HCT116 (cell line): ENCODE data around the gene VSX2. TPM values are rescaled to one million over a fixed set of nuclear protein-coding genes. Genes with fewer than 3 reads are reported as not detected.

Source experiments
- ATAC-seq: fragments of 200-7000 bp; cut with Tn5 transposase; 2 replicates; pipeline ENCODE4 v1.9.1; 2020; ENCODE audit warnings: mild to moderate bottlenecking, moderate library complexity
- BruUV-seq: library from RNA; stranded (reverse); fragments of 400-500 nt; replicated peaks from 2 replicates; lab custom pipeline; 2021; lab: Mats Ljungman, UMichigan
- CTCF ChIA-PET: fragments of 300-600 bp; sonication (Branson Sonifier 250); formaldehyde crosslinking; loops from one replicate; lab custom pipeline; 2021; ENCODE audit warnings: antibody characterized with exemption; lab: Charles Lee
- POLR2A ChIA-PET: fragments of 300-600, 350-600 bp; sonication (Branson Sonifier 250); formaldehyde crosslinking; loops from one replicate; lab custom pipeline; 2021; ENCODE audit warnings: antibody characterized with exemption; lab: Charles Lee
- RAD21 ChIA-PET, 2 experiments: fragments of 300-600 bp; sonication (Branson Sonifier 250); formaldehyde crosslinking; loops; one replicate each; lab custom pipeline; 2023; ENCODE audit warnings: low total read pairs in 2 of 2; ENCODE audit not compliant: uncharacterized antibody in 2 of 2, unreplicated experiment in 2 of 2, low non-redundant PET in 1 of 2; lab: Charles Lee
- DNase-seq: peaks from one replicate; pipeline ENCODE4 v3.0.0-alpha.2; 2010; ENCODE audit warnings: low read depth, low spot score
- H2AFZ ChIP-seq: fragments of 200-600 bp; shearing (Covaris generic), sonication (generic); 2 replicates; pipeline ENCODE4 v1.6.1; 2017; ENCODE audit warnings: low read depth, mixed run types, mixed read lengths, antibody characterized with exemption, low read length; ENCODE audit not compliant: poor library complexity, severe bottlenecking
- H3K27ac ChIP-seq: 2 replicates; pipeline ENCODE4 v1.5.1; 2012; ENCODE audit warnings: low read depth, low read length
- H3K27me3 ChIP-seq: fragments of 200-600 bp; sonication (generic); 2 replicates; pipeline ENCODE4 v1.6.1; 2016; ENCODE audit warnings: mixed run types, low read length, mixed read lengths; ENCODE audit not compliant: insufficient read depth
- H3K36me3 ChIP-seq, 2 experiments: fragments of 200-500 bp in 1 of 2; fragments of 200-600 bp in 1 of 2; sonication (Bioruptor generic) in 1 of 2; sonication (generic) in 1 of 2; 2 replicates each; pipeline versions ENCODE4 v1.5.1 to v1.6.1; 2014 to 2016; ENCODE audit warnings: low read length in 2 of 2, inconsistent platforms in 1 of 2, mixed read lengths in 1 of 2, mixed run types in 1 of 2; ENCODE audit not compliant: insufficient read depth in 2 of 2, control insufficient read depth in 1 of 2
- H3K4me1 ChIP-seq, 2 experiments: fragments of 200-600 bp in 1 of 2; sonication (generic) in 1 of 2; 2 replicates each; pipeline versions ENCODE4 v1.5.1 to v1.6.1; 2012 to 2017; ENCODE audit warnings: low read length in 2 of 2, inconsistent platforms in 1 of 2, mild to moderate bottlenecking in 1 of 2, mixed read lengths in 1 of 2, mixed run types in 1 of 2, moderate library complexity in 1 of 2; ENCODE audit not compliant: insufficient read depth in 2 of 2, control insufficient read depth in 1 of 2
- H3K4me2 ChIP-seq: fragments of 200-600 bp; sonication (generic); 2 replicates; pipeline ENCODE4 v1.6.1; 2017; ENCODE audit warnings: mixed run types, low read length, mixed read lengths
- H3K4me3 ChIP-seq, 2 experiments: fragments of 200-600 bp in 1 of 2; sonication (generic) in 1 of 2; replicated peaks in 1 of 2; 2 replicates each; pipeline ENCODE4 v1.5.1; 2011 to 2016; ENCODE audit warnings: low read length in 2 of 2, control low read depth in 1 of 2, low read depth in 1 of 2, mild to moderate bottlenecking in 1 of 2, mixed read lengths in 1 of 2, mixed run types in 1 of 2
- H3K79me2 ChIP-seq: fragments of 200-600 bp; sonication (generic); 2 replicates; pipeline ENCODE4 v1.6.1; 2017; ENCODE audit warnings: mild to moderate bottlenecking, mixed run types, low read length, moderate library complexity, mixed read lengths; ENCODE audit not compliant: insufficient read depth
- H3K9ac ChIP-seq: fragments of 200-600 bp; sonication (generic); 2 replicates; pipeline ENCODE4 v1.6.1; 2016; ENCODE audit warnings: low read length, mixed read lengths
- H3K9me2 ChIP-seq: fragments of 200-600 bp; sonication (generic), shearing (Covaris generic); 2 replicates; pipeline ENCODE4 v1.6.1; 2017; ENCODE audit warnings: mixed run types, mild to moderate bottlenecking, moderate library complexity; ENCODE audit not compliant: insufficient read depth
- H3K9me3 ChIP-seq, 2 experiments: fragments of 200-500 bp in 1 of 2; fragments of 200-600 bp in 1 of 2; sonication (Bioruptor generic) in 1 of 2; sonication (generic) in 1 of 2; 2 replicates each; pipeline ENCODE4 v1.6.1; 2014 to 2017; ENCODE audit warnings: low read length in 2 of 2, mixed read lengths in 2 of 2, inconsistent platforms in 1 of 2, low read depth in 1 of 2, mild to moderate bottlenecking in 1 of 2, mixed run types in 1 of 2, moderate library complexity in 1 of 2; ENCODE audit not compliant: control insufficient read depth in 1 of 2, insufficient read depth in 1 of 2
- H4K20me1 ChIP-seq: fragments of 200-600 bp; sonication (generic), shearing (Covaris generic); 2 replicates; pipeline ENCODE4 v1.6.1; 2017; ENCODE audit warnings: mixed run types, mild to moderate bottlenecking, moderate library complexity; ENCODE audit not compliant: insufficient read depth
- CBX3 ChIP-seq: IDR thresholded peaks from 2 replicates; pipeline ENCODE4 v1.6.1; 2012; ENCODE audit warnings: low read depth
- CEBPB ChIP-seq: IDR thresholded peaks from 2 replicates; pipeline ENCODE4 v1.6.1; 2012; ENCODE audit warnings: low read depth
- ELF1 ChIP-seq: IDR thresholded peaks from 2 replicates; pipeline ENCODE4 v1.6.1; 2012; ENCODE audit warnings: low read depth, borderline replicate concordance
- FOSL1 ChIP-seq: IDR thresholded peaks from 2 replicates; pipeline ENCODE4 v1.6.1; 2012; ENCODE audit warnings: low read depth
- JUND ChIP-seq: IDR thresholded peaks from 2 replicates; pipeline ENCODE4 v1.6.1; 2012
- POLR2A ChIP-seq: IDR thresholded peaks from 2 replicates; pipeline ENCODE4 v1.7.0; 2011; ENCODE audit warnings: borderline replicate concordance; ENCODE audit not compliant: insufficient read depth, insufficient read length; ENCODE audit errors: extremely low read depth
- POLR2AphosphoS5 ChIP-seq: IDR thresholded peaks from 2 replicates; pipeline ENCODE4 v1.6.1; 2011; ENCODE audit warnings: mild to moderate bottlenecking, low read depth, low read length, moderate library complexity
- RAD21 ChIP-seq: IDR thresholded peaks from 2 replicates; pipeline ENCODE4 v1.6.1; 2012; ENCODE audit warnings: low read depth, mild to moderate bottlenecking
- SIN3A ChIP-seq: IDR thresholded peaks from 2 replicates; pipeline ENCODE4 v1.6.1; 2012; ENCODE audit warnings: low read depth
- SP1 ChIP-seq: IDR thresholded peaks from 2 replicates; pipeline ENCODE4 v1.6.1; 2012; ENCODE audit warnings: low read depth
- TCF7L2 ChIP-seq: IDR thresholded peaks from 2 replicates; pipeline ENCODE4 v1.7.0; 2011; ENCODE audit warnings: borderline replicate concordance, inconsistent platforms; ENCODE audit not compliant: insufficient read depth, insufficient read length; ENCODE audit errors: extremely low read depth
- YY1 ChIP-seq: IDR thresholded peaks from 2 replicates; pipeline ENCODE4 v1.6.1; 2011; ENCODE audit warnings: low read length, low read depth, moderate library complexity, mild to moderate bottlenecking; ENCODE audit not compliant: insufficient replicate concordance; ENCODE audit errors: extremely low read depth
- ZNF274 ChIP-seq: fragments of 200-500 bp; sonication (Bioruptor generic); IDR thresholded peaks from 2 replicates; pipeline ENCODE4 v1.6.1; 2014; ENCODE audit warnings: mild to moderate bottlenecking, low read depth, low read length, inconsistent platforms
- intact Hi-C: fragments of 100-400 bp; cut with micrococcal nuclease; formaldehyde crosslinking; loops from 2 replicates; pipeline ENCODE4 v1.10.0; 2022
- total RNA-seq: library from RNA; stranded (reverse); gene quantifications from one replicate; pipeline ENCODE4 v1.2.1, GENCODE V29; 2021; ENCODE audit not compliant: unreplicated experiment
- TF ChIP-seq, protein P1 (sequence below): IDR thresholded peaks from 2 replicates; pipeline ENCODE4 v1.6.1; 2011; ENCODE audit warnings: mild to moderate bottlenecking, low read length, moderate library complexity; ENCODE audit not compliant: insufficient replicate concordance; ENCODE audit errors: extremely low read depth

The VSX2 gene
- total RNA-seq, 1 experiment from 2014 or later: not detected

- Histone ChIP-seq H3K9ac (no peak overlapping the region), H3K27me3 (no peaks in the 10 kb centered on the region), H3K36me3 (no peaks in the 10 kb centered on the region), H3K4me3 (no peak overlapping the region), H3K4me2 (no peak overlapping the region), H4K20me1 (no peaks in the 10 kb centered on the region), H3K27ac (no peak overlapping the region), H3K9me3 (no peaks in the 10 kb centered on the region), H3K9me2 (no peaks in the 10 kb centered on the region), H3K79me2 (no peaks in the 10 kb centered on the region), H2AFZ (no peak overlapping the region), H3K4me1 (no peaks in the 10 kb centered on the region)
- intact Hi-C loops: no loop called here
- no peak for TF ChIP-seq FOSL1
- no peak for TF ChIP-seq SIN3A
- TF ChIP-seq, protein P1, sequence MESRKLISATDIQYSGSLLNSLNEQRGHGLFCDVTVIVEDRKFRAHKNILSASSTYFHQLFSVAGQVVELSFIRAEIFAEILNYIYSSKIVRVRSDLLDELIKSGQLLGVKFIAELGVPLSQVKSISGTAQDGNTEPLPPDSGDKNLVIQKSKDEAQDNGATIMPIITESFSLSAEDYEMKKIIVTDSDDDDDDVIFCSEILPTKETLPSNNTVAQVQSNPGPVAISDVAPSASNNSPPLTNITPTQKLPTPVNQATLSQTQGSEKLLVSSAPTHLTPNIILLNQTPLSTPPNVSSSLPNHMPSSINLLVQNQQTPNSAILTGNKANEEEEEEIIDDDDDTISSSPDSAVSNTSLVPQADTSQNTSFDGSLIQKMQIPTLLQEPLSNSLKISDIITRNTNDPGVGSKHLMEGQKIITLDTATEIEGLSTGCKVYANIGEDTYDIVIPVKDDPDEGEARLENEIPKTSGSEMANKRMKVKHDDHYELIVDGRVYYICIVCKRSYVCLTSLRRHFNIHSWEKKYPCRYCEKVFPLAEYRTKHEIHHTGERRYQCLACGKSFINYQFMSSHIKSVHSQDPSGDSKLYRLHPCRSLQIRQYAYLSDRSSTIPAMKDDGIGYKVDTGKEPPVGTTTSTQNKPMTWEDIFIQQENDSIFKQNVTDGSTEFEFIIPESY: no peak
- TF ChIP-seq CBX3: no peak
- TF ChIP-seq ZNF274: no peak
- no peak for TF ChIP-seq RAD21
- no peak for TF ChIP-seq SP1
- TF ChIP-seq ELF1: no peak
- no peak for TF ChIP-seq POLR2A
- no peak for TF ChIP-seq POLR2AphosphoS5
- TF ChIP-seq CEBPB: no peak
- no peak for TF ChIP-seq YY1
- no peak for TF ChIP-seq TCF7L2
- TF ChIP-seq JUND: no peak
- ChIA-PET CTCF (no interaction called here), RAD21 (no interaction called here), POLR2A (no interaction called here)
- BruUV-seq: no TSS peak
- DNase-seq (no peak), ATAC-seq (no peak)
Measured at GRCh38 chr14:74245292-74245691, 6.0 kb downstream of the VSX2 start.
